ENCODE data around the gene NKG7. TPM values are rescaled to one million over a fixed set of nuclear protein-coding genes. Genes with fewer than 3 reads are reported as not detected.

The NKG7 gene
- total RNA-seq, 1 experiment from 2014 or later = not detected

- POLR2A ChIA-PET (ENCODE audit: low non-redundant PET) = no interaction called here
- Histone ChIP-seq H3K4me3 (ENCODE audit: low read depth, low read length, poor library complexity, severe bottlenecking) (peak overlapping the region; percentile 17), H3K27me3 (replicated peaks; ENCODE audit: insufficient read depth, low read depth, low read length, poor library complexity) (peaks cover 8% of the 10 kb centered on the region), H3K9me3 (ENCODE audit: low read depth, low read length, poor library complexity, severe bottlenecking) (no peaks in the 10 kb centered on the region), H3K4me1 (ENCODE audit: insufficient read depth, low read length, poor library complexity, severe bottlenecking) (no peaks in the 10 kb centered on the region), H3K27ac (ENCODE audit: low read depth, low read length, poor library complexity, severe bottlenecking) (no peak overlapping the region), H3K36me3 (ENCODE audit: insufficient read depth, low read length, poor library complexity, severe bottlenecking) (no peaks in the 10 kb centered on the region)
- no peak for TF ChIP-seq EZH2 (IDR thresholded peaks at IDR 0.05; ENCODE audit: borderline replicate concordance, low read depth, low read length, poor library complexity, severe bottlenecking)
- TF ChIP-seq, protein P1, sequence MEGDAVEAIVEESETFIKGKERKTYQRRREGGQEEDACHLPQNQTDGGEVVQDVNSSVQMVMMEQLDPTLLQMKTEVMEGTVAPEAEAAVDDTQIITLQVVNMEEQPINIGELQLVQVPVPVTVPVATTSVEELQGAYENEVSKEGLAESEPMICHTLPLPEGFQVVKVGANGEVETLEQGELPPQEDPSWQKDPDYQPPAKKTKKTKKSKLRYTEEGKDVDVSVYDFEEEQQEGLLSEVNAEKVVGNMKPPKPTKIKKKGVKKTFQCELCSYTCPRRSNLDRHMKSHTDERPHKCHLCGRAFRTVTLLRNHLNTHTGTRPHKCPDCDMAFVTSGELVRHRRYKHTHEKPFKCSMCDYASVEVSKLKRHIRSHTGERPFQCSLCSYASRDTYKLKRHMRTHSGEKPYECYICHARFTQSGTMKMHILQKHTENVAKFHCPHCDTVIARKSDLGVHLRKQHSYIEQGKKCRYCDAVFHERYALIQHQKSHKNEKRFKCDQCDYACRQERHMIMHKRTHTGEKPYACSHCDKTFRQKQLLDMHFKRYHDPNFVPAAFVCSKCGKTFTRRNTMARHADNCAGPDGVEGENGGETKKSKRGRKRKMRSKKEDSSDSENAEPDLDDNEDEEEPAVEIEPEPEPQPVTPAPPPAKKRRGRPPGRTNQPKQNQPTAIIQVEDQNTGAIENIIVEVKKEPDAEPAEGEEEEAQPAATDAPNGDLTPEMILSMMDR (conservative IDR thresholded peaks at IDR 0.05; ENCODE audit: low read depth, low read length) = peak; percentile 51
- CTCF ChIA-PET = interaction anchor here (1.4 kb wide), 1 partner anchor 12 kb away, joined by 3 read pairs; no protein-coding TSS in a partner anchor
- no TSS peak for BruUV-seq (replicated peaks)
- intact Hi-C loops (cut with micrococcal nuclease; ENCODE audit: unreplicated experiment) = no loop called here
- DNase-seq (ENCODE audit: low spot score) = peak; percentile 70
These were observed 45.1 kb downstream of the NKG7 start for GRCh38 chr19:51327066-51328001.

- Histone ChIP-seq H3K9me3 (ENCODE audit: low read depth, low read length, poor library complexity, severe bottlenecking) (no peaks in the 10 kb centered on the region), H3K27me3 (replicated peaks; ENCODE audit: insufficient read depth, low read depth, low read length, poor library complexity) (peaks cover 8% of the 10 kb centered on the region), H3K36me3 (ENCODE audit: insufficient read depth, low read length, poor library complexity, severe bottlenecking) (no peaks in the 10 kb centered on the region), H3K27ac (ENCODE audit: low read depth, low read length, poor library complexity, severe bottlenecking) (no peak overlapping the region), H3K4me3 (ENCODE audit: low read depth, low read length, poor library complexity, severe bottlenecking) (no peak overlapping the region), H3K4me1 (ENCODE audit: insufficient read depth, low read length, poor library complexity, severe bottlenecking) (no peaks in the 10 kb centered on the region)
- intact Hi-C loops (cut with micrococcal nuclease; ENCODE audit: unreplicated experiment) = no loop called here
- TF ChIP-seq, protein P1 (conservative IDR thresholded peaks at IDR 0.05; ENCODE audit: low read depth, low read length) = no peak
- no peak for TF ChIP-seq EZH2 (IDR thresholded peaks at IDR 0.05; ENCODE audit: borderline replicate concordance, low read depth, low read length, poor library complexity, severe bottlenecking)
- no peak for DNase-seq (ENCODE audit: low spot score)
- CTCF ChIA-PET = no interaction called here
- BruUV-seq (replicated peaks) = no TSS peak
- POLR2A ChIA-PET (ENCODE audit: low non-redundant PET) = no interaction called here
These were observed 46.0 kb downstream of the NKG7 start for GRCh38 chr19:51326216-51327065.

- Histone ChIP-seq H3K36me3 (ENCODE audit: insufficient read depth, low read length, poor library complexity, severe bottlenecking) (no peaks in the 10 kb centered on the region), H3K27me3 (replicated peaks; ENCODE audit: insufficient read depth, low read depth, low read length, poor library complexity) (peaks cover 8% of the 10 kb centered on the region), H3K27ac (ENCODE audit: low read depth, low read length, poor library complexity, severe bottlenecking) (no peak overlapping the region), H3K4me3 (ENCODE audit: low read depth, low read length, poor library complexity, severe bottlenecking) (no peak overlapping the region), H3K9me3 (ENCODE audit: low read depth, low read length, poor library complexity, severe bottlenecking) (no peaks in the 10 kb centered on the region), H3K4me1 (ENCODE audit: insufficient read depth, low read length, poor library complexity, severe bottlenecking) (no peaks in the 10 kb centered on the region)
- DNase-seq (ENCODE audit: low spot score) = no peak
- TF ChIP-seq, protein P1 (conservative IDR thresholded peaks at IDR 0.05; ENCODE audit: low read depth, low read length) = no peak
- no peak for TF ChIP-seq EZH2 (IDR thresholded peaks at IDR 0.05; ENCODE audit: borderline replicate concordance, low read depth, low read length, poor library complexity, severe bottlenecking)
- ChIA-PET CTCF (no interaction called here), POLR2A (ENCODE audit: low non-redundant PET) (no interaction called here)
- intact Hi-C loops (cut with micrococcal nuclease; ENCODE audit: unreplicated experiment) = no loop called here
- BruUV-seq (replicated peaks) = no TSS peak
These were observed 47.1 kb downstream of the NKG7 start for GRCh38 chr19:51325161-51325976.

All from A673 (cell line).